ENCODE results near the gene B3GLCT.

GRCh38 chr13:31261241-31261640, 61.5 kb downstream of the B3GLCT start:
- TF ChIP-seq CTCF (IDR thresholded peaks at IDR 0.05; ENCODE audit: low read depth, low read length, missing input control) (no peak), ZBTB33 (IDR thresholded peaks at IDR 0.05) (no peak), FOXA2 (IDR thresholded peaks at IDR 0.05) (no peak), HNF4A (conservative IDR thresholded peaks at IDR 0.05) (no peak), RAD21 (IDR thresholded peaks at IDR 0.05) (no peak), YY1 (IDR thresholded peaks at IDR 0.05) (no peak), MAX (IDR thresholded peaks at IDR 0.05) (no peak), GABPA (IDR thresholded peaks at IDR 0.05 in 1 of 2, conservative IDR thresholded peaks at IDR 0.05 in 1 of 2) (no peak)

Data from liver (tissue), 3 donors.